Activated naive CD4-positive, alpha-beta T cell treated with anti-CD3 and anti-CD28 coated beads for 36 hours (primary cell): Measurements from ENCODE around the gene B3GAT1. TPM values are rescaled to one million over a fixed set of nuclear protein-coding genes. Genes with fewer than 3 reads are reported as not detected.
A peak's percentile ranks its signal among the peaks of the same experiment; 100 is the strongest.
"Not testable (repeated sequence)": the region's sequence is repeated elsewhere in the genome, so short reads cannot be mapped to it uniquely, and the experiment has no call there.

Experiments
- CTCF ChIA-PET: fragments of 350-600 bp; sonication (Branson Sonifier 250); formaldehyde crosslinking; loops from one replicate; lab custom pipeline; 2021; ENCODE audit warnings: antibody characterized with exemption; lab: Charles Lee
- DNase-seq: peaks from one replicate; pipeline ENCODE4 v3.0.0-alpha.2; 2020
- H3K27ac Mint-ChIP-seq: one replicate; pipeline ENCODE4 v1.8.0; 2021; ENCODE audit warnings: mild to moderate bottlenecking, mixed read lengths
- H3K27me3 Mint-ChIP-seq: one replicate; pipeline ENCODE4 v1.8.0; 2021; ENCODE audit warnings: low read depth, mixed read lengths
- H3K36me3 Mint-ChIP-seq: one replicate; pipeline ENCODE4 v1.8.0; 2021; ENCODE audit warnings: low read depth, mixed read lengths
- H3K4me1 Mint-ChIP-seq: one replicate; pipeline ENCODE4 v1.8.0; 2021; ENCODE audit warnings: low read depth, mixed read lengths
- H3K4me3 Mint-ChIP-seq: one replicate; pipeline ENCODE4 v1.8.0; 2021; ENCODE audit warnings: mild to moderate bottlenecking, moderate library complexity, mixed read lengths
- H3K9me3 Mint-ChIP-seq: one replicate; pipeline ENCODE4 v1.8.0; 2021; ENCODE audit warnings: mixed read lengths
- intact Hi-C: fragments of 100-400 bp; cut with micrococcal nuclease; formaldehyde crosslinking; loops from one replicate; pipeline ENCODE4 v1.15.1; 2023
- total RNA-seq, 2 experiments: library from RNA; stranded (reverse); gene quantifications; one replicate each; pipeline ENCODE4 v1.2.3, GENCODE V29; 2021

B3GAT1 gene, protein sequence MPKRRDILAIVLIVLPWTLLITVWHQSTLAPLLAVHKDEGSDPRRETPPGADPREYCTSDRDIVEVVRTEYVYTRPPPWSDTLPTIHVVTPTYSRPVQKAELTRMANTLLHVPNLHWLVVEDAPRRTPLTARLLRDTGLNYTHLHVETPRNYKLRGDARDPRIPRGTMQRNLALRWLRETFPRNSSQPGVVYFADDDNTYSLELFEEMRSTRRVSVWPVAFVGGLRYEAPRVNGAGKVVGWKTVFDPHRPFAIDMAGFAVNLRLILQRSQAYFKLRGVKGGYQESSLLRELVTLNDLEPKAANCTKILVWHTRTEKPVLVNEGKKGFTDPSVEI
- total RNA-seq: under 1 TPM in 1 of 2 experiments, not detected in 1; 0.05 TPM

DNA sequence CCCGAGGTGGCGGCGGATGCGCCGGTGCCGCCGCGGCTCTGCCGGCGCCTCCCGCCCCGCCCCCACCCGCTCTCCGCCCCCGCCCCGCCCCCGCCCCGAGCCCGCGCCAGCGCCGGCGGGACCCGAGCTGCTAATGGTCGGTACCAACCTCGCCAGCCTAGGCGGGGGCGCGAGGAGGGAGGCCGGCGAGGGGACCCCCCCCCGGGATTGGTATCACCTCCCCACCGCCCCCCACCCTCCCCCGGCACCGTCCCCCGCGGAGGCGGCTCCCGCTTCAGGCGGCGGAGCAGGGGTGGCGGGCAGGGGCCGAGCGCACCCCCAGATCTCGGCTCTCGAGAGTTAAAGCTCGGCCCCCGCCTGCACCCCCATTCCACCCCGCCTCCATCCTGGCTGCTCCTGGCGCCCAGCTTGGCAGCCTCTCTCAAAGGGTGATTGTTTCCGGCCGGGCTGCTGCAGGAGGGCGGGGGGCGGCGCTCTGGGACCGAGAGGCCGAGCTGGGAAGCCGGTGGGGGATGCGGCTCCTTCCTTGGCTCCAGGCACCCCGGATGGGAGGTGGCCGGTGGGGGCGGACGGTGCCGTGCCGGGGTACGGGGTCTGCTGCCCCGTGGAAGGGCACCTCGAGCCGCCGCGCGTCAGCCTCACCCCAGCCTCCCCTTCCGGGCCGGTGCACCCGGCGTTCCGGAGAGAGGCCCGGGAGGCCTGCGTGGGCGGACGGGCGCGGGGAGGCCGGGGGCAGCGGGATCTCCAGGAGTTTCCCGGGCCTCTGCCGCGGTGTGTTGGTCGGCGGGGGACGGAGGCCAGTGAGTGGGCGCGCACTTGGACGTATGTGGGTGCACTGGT is at the start of gene B3GAT1:
B3GAT1 (minus strand) TSS at position 40 of the 840 bp plus-strand sequence. CDS start 24,583 bp downstream, outside the sequence.
- peak; percentile 19 for DNase-seq
- intact Hi-C loops: no loop called here
- Mint-ChIP-seq H3K4me3 (peak within 1 kb of the TSS; percentile 58), H3K36me3 (no peaks in the 10 kb centered on the region), H3K9me3 (no peaks in the 10 kb centered on the region), H3K4me1 (peaks cover 9% of the 10 kb centered on the region), H3K27ac (no peak within 1 kb of the TSS), H3K27me3 (peaks cover 58% of the 10 kb centered on the region)
- CTCF ChIA-PET: no interaction called here

DNA sequence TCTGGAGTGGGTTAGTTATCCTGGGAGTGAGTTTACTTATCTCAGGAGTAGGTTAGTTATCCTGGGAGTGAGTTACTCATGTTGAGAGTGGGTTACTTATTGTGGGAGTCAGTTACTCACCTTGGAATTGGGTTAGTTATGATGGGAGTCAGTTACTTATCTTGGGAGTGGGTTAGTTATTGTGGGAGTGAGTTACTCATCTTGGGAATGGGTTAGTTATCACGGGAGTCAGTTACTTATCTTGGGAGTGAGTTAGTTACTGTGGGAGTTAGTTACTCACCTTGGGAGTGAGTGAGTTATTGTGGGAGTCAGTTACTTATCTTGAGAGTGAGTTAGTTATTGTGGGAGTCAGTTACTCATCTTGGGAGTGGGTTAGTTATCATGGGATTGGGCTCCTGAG is 49.6 kb upstream of the B3GAT1 start:
- Mint-ChIP-seq H3K9me3 (peaks cover 9% of the 10 kb centered on the region), H3K36me3 (no peaks in the 10 kb centered on the region), H3K27ac (peak overlapping the region; percentile 1), H3K4me1 (no peaks in the 10 kb centered on the region), H3K4me3 (no peak overlapping the region), H3K27me3 (peaks cover 11% of the 10 kb centered on the region)
- CTCF ChIA-PET: no interaction called here
- DNase-seq: no peak
- intact Hi-C loops: no loop called here

DNA sequence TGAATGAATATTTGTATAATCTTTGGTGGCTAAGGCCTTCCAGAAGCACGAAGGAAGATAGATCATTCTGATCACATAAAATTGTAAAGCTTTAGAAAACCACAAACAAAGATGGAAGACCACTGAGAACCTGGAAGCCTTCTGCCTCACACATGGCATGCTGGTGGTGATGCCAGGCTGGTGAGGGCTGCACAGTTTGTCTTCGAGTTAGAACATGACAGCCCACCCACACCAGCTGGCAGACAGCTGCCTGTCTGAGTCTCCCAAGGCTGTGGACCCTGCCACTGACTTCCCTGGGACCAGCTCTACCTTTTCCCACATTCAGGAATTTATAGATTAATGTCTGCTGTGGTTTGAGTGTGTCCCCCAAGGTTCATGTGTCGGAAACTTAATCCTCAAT is 48.8 kb upstream of the B3GAT1 start:
- DNase-seq: no peak
- no peaks in the 10 kb centered on the region for H3K36me3 Mint-ChIP-seq
- peaks cover 9% of the 10 kb centered on the region for H3K9me3 Mint-ChIP-seq
- no peaks in the 10 kb centered on the region for H3K4me1 Mint-ChIP-seq
- CTCF ChIA-PET: no interaction called here
- peaks cover 7% of the 10 kb centered on the region for H3K27me3 Mint-ChIP-seq
- no peak overlapping the region for H3K27ac Mint-ChIP-seq
- intact Hi-C loops: no loop called here
- no peak overlapping the region for H3K4me3 Mint-ChIP-seq

DNA sequence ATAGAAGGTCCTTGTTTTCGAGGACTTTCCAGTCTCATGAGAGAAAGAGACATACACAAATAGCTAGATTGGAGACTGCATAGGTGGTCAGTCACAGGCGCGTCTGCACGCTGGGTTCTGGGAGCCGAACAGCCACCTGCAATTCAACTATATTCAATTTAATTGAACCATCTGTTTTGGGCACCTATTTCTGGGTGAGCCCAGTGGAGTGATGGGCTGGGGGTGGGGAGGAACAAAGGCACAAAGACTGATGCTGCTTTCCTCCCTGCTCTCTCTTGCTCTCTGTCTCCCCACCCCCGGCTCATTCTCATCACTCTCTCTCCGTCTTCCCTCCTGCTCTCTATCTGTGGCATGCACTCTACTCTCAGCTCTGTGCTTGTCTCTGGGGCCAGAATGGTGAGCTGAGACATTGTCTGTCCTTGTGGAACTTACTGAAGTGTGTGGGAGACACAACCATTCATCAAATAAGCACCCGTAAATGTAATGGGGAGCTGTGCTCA is 48.1 kb upstream of the B3GAT1 start:
- Mint-ChIP-seq H3K4me3 (no peak overlapping the region), H3K27ac (no peak overlapping the region), H3K27me3 (peaks cover 2% of the 10 kb centered on the region), H3K36me3 (no peaks in the 10 kb centered on the region), H3K4me1 (no peaks in the 10 kb centered on the region), H3K9me3 (peaks cover 9% of the 10 kb centered on the region)
- CTCF ChIA-PET: no interaction called here
- DNase-seq: no peak
- intact Hi-C loops: no loop called here

DNA sequence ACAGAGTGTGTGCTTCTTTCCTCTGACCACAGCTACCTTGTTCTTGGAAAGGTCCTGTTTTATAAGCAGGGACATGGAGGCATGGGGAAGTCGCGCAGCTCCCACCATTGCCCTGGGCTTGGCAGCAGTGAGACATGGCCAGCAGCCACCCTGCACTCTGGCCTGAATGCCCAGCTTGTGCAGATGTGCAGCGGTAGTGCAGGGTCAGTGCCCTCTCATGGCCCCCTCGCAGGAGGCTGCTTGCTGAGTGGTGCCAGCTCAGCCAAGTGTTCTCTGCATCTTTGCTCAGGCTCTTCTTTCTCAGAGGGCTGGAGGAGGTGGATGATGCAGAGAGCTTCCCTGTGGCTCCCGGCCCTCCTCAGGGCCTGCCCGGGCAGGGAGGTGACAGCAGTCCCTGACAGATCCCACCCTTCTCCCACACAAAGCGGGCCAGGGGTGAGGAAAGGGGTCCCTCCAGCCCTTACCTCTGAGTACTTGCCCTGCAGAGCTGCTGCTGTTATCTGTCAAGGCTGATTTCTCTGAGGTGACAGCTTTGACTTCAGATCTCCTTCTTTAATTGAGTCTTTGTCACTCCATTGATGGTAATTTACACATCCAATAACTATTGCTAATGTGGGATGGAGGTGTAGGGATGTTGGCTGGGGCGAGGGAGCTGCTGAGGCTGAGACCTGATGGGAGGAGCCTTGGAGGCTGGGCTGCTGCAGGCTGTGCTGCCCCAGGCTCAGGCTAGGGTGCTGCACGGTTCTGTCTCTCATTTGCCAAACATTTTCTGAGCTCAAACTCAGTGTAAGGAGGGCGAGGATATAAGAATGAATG is 47.4 kb upstream of the B3GAT1 start:
- no peak overlapping the region for H3K27ac Mint-ChIP-seq
- H3K9me3 Mint-ChIP-seq: peaks cover 9% of the 10 kb centered on the region
- H3K36me3 Mint-ChIP-seq: no peaks in the 10 kb centered on the region
- DNase-seq: no peak
- no peaks in the 10 kb centered on the region for H3K27me3 Mint-ChIP-seq
- H3K4me1 Mint-ChIP-seq: no peaks in the 10 kb centered on the region
- intact Hi-C loops: no loop called here
- CTCF ChIA-PET: no interaction called here
- no peak overlapping the region for H3K4me3 Mint-ChIP-seq

DNA sequence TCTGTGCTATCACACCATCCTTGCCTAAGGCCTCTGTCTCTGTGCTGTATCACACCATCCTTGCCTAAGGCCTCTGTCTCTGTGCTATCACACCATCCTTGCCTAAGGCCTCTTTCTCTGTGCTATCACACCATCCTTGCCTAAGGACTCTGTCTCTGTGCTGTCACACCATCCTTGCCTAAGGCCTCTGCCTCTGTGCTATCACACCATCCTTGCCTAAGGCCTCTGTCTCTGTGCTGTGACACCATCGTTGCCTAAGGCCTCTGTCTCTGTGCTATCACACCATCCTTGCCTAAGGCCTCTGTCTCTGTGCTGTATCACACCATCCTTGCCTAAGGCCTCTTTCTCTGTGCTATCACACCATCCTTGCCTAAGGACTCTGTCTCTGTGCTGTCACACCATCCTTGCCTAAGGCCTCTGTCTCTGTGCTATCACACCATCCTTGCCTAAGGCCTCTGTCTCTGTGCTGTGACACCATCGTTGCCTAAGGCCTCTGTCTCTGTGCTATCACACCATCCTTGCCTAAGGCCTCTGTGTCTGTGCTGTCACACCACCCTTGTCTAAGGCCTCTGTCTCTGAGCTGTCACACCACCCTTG is 45.5 kb upstream of the B3GAT1 start:
- DNase-seq, intact Hi-C loops, H3K4me3 Mint-ChIP-seq, H3K27me3 Mint-ChIP-seq, H3K4me1 Mint-ChIP-seq, H3K27ac Mint-ChIP-seq, H3K9me3 Mint-ChIP-seq, H3K36me3 Mint-ChIP-seq: not testable (repeated sequence)
- CTCF ChIA-PET: interaction anchor here (0.7 kb wide), 1 partner anchor 16 kb away, joined by 3 read pairs; no protein-coding TSS in a partner anchor

DNA sequence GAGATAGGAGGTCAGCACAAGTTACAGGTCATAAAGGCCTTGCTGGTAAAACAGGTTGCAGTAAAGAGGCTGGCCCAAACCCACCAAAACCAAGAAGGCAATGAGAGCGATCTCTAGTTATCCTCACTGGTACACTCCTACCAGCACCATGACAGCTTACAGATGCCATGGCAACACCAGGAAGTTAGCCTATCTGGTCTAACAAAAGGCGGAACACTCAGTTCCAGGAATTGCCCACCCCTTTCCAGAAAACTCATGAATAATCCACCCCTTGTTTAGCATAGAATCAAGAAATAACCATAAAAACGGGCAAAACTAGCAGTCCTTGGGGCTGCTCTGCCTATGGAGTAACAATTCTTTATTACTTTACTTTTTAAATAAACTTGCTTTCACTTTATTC is 43.5 kb upstream of the B3GAT1 start:
- Mint-ChIP-seq H3K36me3 (no peaks in the 10 kb centered on the region), H3K27me3 (peaks cover 4% of the 10 kb centered on the region), H3K27ac (no peak overlapping the region), H3K9me3 (peaks cover 9% of the 10 kb centered on the region), H3K4me3 (no peak overlapping the region), H3K4me1 (no peaks in the 10 kb centered on the region)
- CTCF ChIA-PET: no interaction called here
- no peak for DNase-seq
- intact Hi-C loops: no loop called here

DNA sequence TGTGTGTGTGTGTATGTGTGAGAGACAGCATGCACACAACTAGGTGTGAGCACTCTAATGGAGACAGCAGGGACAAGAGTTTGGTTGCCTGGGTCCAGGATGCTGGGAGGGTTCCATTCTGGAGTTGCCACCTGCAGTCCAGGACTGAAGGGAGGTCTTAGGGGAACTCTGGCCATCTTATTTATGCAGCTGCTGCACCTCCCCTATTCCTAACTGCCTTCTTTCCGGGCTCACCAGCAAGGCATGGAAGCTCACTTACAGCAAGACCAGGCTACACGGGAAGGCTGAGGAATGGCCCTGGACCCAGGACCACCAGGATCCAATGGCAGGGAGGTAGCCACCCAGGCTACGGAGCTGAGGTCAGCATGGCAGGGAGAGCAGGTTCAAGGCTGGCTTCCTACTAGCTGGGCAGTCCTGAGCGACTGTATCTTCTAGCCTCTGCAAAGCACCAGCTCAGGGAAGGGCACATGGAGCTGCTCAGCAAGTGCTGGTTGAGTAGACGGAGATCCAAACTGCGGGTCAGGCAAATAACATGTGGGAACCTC is 42.2 kb upstream of the B3GAT1 start:
- H3K36me3 Mint-ChIP-seq: no peaks in the 10 kb centered on the region
- CTCF ChIA-PET: no interaction called here
- intact Hi-C loops: no loop called here
- peaks cover 9% of the 10 kb centered on the region for H3K9me3 Mint-ChIP-seq
- H3K4me1 Mint-ChIP-seq: no peaks in the 10 kb centered on the region
- no peak overlapping the region for H3K27ac Mint-ChIP-seq
- H3K4me3 Mint-ChIP-seq: no peak overlapping the region
- peaks cover 4% of the 10 kb centered on the region for H3K27me3 Mint-ChIP-seq
- no peak for DNase-seq

DNA sequence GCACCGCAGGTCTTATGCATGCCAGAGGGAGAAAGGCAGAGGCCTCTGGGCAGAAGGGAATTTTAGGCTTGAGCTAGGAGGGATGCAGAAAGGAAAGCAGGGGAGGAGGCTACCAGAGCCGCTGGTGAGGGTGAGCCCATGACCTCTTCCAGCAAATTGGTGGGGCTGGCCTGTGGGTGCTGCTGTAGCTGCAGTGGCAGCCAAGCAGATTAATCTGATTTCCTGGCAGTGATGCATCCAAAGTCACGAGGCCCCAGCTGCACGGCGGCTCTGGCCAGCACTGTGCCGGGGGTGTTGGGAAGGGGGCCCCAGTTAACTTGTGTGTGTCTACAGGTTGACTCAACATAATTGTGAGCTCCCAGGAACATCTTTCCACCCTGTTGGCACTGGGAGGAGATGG is 41.4 kb upstream of the B3GAT1 start:
- Mint-ChIP-seq H3K9me3 (peaks cover 7% of the 10 kb centered on the region), H3K4me3 (no peak overlapping the region), H3K36me3 (no peaks in the 10 kb centered on the region), H3K4me1 (no peaks in the 10 kb centered on the region), H3K27ac (no peak overlapping the region), H3K27me3 (peaks cover 4% of the 10 kb centered on the region)
- no peak for DNase-seq
- CTCF ChIA-PET: no interaction called here
- intact Hi-C loops: no loop called here

DNA sequence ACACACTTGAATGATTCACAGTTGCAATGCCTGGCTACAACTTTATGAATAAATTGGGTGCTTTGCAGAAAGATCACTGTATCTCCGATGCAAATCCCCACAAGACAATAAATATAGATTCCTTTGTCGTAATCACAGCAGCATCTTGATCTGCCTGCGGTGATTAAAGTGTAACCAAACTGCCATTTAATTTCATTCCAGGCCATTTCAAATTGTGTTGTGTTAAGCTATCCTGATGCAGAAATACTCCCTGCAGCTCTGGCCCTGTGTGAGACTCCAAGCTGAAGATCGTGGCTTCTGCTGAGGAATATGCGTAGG is 40.8 kb upstream of the B3GAT1 start:
- Mint-ChIP-seq H3K4me1 (no peaks in the 10 kb centered on the region), H3K27ac (no peak overlapping the region), H3K27me3 (peaks cover 4% of the 10 kb centered on the region), H3K4me3 (no peak overlapping the region), H3K36me3 (no peaks in the 10 kb centered on the region), H3K9me3 (peaks cover 3% of the 10 kb centered on the region)
- no peak for DNase-seq
- intact Hi-C loops: no loop called here
- CTCF ChIA-PET: no interaction called here

DNA sequence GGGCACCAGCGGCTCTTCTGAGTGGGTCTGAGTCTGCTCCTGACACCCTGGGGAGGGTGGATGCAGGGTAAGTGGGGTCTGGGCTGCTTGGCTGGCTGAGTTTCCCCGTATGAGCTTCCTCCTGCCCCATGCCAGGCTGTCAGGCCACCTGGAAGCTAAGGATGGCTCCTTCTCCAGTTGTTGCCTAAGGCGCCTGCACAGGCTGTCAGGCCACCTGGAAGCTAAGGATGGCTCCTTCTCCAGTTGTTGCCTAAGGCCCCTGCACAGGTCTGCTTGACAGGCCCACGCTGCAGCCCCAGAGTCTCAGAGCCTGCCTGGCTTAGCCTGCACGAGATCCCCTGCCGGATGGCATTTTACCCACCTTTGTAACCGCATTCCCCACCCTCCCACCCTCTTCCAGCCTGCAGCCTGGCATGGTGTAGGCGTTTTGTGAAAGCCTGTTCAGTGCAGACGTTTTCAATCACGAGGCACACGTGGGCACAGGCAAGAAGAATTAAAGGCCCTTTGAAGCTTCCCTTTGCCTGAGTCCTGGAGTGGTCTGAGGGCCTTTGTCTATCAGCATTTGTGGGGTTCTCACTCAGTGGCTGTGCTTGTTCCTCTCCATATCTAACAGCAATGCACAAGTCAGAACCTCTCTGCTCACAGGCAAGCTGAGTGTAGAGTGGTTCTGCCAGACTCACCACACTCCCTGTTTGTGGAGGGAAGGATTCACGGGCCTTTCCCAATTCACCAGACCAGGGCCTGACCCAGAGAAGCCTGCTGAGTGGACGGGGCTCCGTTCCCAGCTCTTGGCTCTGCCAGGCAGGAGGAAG is 40.2 kb upstream of the B3GAT1 start:
- Mint-ChIP-seq H3K4me3 (no peak overlapping the region), H3K27ac (no peak overlapping the region), H3K27me3 (peaks cover 4% of the 10 kb centered on the region), H3K36me3 (no peaks in the 10 kb centered on the region), H3K9me3 (peaks cover 2% of the 10 kb centered on the region), H3K4me1 (no peaks in the 10 kb centered on the region)
- DNase-seq: no peak
- intact Hi-C loops: no loop called here
- CTCF ChIA-PET: no interaction called here
